ENCODE results near the gene KIF1B. TPM values are rescaled to one million over a fixed set of nuclear protein-coding genes. Genes with fewer than 3 reads are reported as not detected.
A peak's percentile ranks its signal among the peaks of the same experiment; 100 is the strongest.

Gene KIF1B
- total and polyA plus RNA-seq, 10 of the 15 experiments (the other 5 are each of a cell fraction or from before 2014, with no cell fraction given) = 2.1 to 16.5 (median 8.7) TPM

- TF ChIP-seq, protein P1, sequence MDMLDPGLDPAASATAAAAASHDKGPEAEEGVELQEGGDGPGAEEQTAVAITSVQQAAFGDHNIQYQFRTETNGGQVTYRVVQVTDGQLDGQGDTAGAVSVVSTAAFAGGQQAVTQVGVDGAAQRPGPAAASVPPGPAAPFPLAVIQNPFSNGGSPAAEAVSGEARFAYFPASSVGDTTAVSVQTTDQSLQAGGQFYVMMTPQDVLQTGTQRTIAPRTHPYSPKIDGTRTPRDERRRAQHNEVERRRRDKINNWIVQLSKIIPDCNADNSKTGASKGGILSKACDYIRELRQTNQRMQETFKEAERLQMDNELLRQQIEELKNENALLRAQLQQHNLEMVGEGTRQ (IDR thresholded peaks at IDR 0.05; ENCODE audit: borderline replicate concordance, low read depth, low read length) = no peak
- TF ChIP-seq GATAD2B (conservative IDR thresholded peaks at IDR 0.05; ENCODE audit: low read depth) (peak; percentile 92), POLR2AphosphoS2 (IDR thresholded peaks at IDR 0.05; ENCODE audit: low read depth, low read length) (no peak), ESRRA (IDR thresholded peaks at IDR 0.05; ENCODE audit: low read length) (peak; percentile 83), NFXL1 (IDR thresholded peaks at IDR 0.05; ENCODE audit: borderline replicate concordance) (no peak), RELA (IDR thresholded peaks at IDR 0.05; ENCODE audit: borderline replicate concordance, partially characterized antibody) (peak; percentile 92), ZNF687 (IDR thresholded peaks at IDR 0.05) (peak; percentile 85), SUPT20H (IDR thresholded peaks at IDR 0.05; ENCODE audit: borderline replicate concordance, control insufficient read depth, low read depth, low read length) (no peak), YBX1 (IDR thresholded peaks at IDR 0.05) (no peak), SUZ12 (IDR thresholded peaks at IDR 0.05; ENCODE audit: unreplicated experiment) (no peak), SKIL (IDR thresholded peaks at IDR 0.05; ENCODE audit: low read depth, poor library complexity, severe bottlenecking) (no peak)
- TF ChIP-seq, protein P2, sequence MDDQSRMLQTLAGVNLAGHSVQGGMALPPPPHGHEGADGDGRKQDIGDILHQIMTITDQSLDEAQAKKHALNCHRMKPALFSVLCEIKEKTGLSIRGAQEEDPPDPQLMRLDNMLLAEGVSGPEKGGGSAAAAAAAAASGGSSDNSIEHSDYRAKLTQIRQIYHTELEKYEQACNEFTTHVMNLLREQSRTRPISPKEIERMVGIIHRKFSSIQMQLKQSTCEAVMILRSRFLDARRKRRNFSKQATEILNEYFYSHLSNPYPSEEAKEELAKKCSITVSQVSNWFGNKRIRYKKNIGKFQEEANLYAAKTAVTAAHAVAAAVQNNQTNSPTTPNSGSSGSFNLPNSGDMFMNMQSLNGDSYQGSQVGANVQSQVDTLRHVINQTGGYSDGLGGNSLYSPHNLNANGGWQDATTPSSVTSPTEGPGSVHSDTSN (IDR thresholded peaks at IDR 0.05; ENCODE audit: insufficient replicate concordance, low read depth, low read length) = no peak
- TF ChIP-seq, protein P3, sequence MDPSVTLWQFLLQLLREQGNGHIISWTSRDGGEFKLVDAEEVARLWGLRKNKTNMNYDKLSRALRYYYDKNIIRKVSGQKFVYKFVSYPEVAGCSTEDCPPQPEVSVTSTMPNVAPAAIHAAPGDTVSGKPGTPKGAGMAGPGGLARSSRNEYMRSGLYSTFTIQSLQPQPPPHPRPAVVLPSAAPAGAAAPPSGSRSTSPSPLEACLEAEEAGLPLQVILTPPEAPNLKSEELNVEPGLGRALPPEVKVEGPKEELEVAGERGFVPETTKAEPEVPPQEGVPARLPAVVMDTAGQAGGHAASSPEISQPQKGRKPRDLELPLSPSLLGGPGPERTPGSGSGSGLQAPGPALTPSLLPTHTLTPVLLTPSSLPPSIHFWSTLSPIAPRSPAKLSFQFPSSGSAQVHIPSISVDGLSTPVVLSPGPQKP (IDR thresholded peaks at IDR 0.05; ENCODE audit: low read depth, low read length) = peak; percentile 68; the same call in 1 of the 2 replicates
- TF ChIP-seq, protein P4, sequence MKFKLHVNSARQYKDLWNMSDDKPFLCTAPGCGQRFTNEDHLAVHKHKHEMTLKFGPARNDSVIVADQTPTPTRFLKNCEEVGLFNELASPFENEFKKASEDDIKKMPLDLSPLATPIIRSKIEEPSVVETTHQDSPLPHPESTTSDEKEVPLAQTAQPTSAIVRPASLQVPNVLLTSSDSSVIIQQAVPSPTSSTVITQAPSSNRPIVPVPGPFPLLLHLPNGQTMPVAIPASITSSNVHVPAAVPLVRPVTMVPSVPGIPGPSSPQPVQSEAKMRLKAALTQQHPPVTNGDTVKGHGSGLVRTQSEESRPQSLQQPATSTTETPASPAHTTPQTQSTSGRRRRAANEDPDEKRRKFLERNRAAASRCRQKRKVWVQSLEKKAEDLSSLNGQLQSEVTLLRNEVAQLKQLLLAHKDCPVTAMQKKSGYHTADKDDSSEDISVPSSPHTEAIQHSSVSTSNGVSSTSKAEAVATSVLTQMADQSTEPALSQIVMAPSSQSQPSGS (IDR thresholded peaks at IDR 0.05; ENCODE audit: low read length) = no peak
Measured at GRCh38 chr1:10430216-10431069, 220.1 kb downstream of the KIF1B start, which contains the start of gene CENPS (continued).
